ENCODE measurements around the gene CYP4F8.
"Not testable (repeated sequence)": the region's sequence is repeated elsewhere in the genome, so short reads cannot be mapped to it uniquely, and the experiment has no call there.

CYP4F8 gene, protein sequence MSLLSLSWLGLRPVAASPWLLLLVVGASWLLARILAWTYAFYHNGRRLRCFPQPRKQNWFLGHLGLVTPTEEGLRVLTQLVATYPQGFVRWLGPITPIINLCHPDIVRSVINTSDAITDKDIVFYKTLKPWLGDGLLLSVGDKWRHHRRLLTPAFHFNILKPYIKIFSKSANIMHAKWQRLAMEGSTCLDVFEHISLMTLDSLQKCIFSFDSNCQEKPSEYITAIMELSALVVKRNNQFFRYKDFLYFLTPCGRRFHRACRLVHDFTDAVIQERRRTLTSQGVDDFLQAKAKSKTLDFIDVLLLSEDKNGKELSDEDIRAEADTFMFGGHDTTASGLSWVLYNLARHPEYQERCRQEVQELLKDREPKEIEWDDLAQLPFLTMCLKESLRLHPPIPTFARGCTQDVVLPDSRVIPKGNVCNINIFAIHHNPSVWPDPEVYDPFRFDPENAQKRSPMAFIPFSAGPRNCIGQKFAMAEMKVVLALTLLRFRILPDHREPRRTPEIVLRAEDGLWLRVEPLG

GRCh38 chr19:15614507-15615379 is at the start of gene CYP4F8:
CYP4F8 (plus strand) TSS chr19:15615218; CDS start chr19:15615617, 399 bp downstream.
- DNase-seq = no peak

DNA sequence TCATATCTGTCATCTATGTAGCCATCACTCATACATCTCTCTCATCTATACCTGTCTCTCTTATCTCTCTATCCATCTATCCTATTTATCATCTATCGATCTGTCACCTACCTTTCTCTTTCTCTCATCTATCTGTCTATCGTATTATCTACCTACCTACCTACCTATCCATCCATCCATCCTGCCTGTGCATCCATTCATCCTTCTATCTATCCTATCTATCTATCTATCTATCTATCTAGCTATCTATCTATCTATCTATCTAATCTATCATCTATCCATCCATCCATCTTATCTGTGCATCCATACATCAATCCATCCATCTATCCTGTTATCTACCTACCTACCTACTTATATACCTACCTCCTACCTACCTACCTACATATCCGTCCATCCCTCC is 44.6 kb upstream of the CYP4F8 start:
- DNase-seq = no peak

- DNase-seq = no peak
Observed at GRCh38 chr19:15575406-15575805, 39.6 kb upstream of the CYP4F8 start.

DNA sequence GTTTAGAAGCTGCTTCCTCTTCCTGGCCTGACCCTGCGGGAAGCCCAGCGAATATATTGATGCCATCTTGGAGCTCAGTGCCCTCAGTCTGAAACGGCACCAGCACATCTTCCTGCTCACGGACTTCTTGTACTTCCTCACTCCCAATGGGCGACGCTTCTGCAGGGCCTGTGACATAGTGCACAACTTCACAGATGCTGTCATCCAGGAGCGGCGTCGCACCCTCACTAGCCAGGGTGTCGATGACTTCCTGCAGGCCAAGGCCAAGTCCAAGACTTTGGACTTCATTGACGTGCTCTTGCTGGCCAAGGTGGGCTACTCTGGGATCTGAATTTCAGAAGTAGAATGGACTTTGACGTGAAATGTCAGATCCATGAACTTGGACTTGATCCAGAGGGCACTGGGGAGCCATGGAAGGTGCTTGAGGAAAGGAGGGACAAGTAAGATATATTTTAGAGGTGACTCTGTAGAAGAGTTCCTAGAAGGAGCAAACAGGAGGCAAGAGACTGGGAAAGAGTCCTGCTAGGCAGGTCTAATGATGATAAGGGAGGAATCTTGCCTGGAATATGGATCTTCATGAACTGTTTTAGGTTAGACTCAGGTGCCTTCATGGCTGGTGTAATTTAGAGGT is 38.4 kb upstream of the CYP4F8 start:
- DNase-seq = no peak

- no peak for DNase-seq
Observed at GRCh38 chr19:15577184-15577771, 37.7 kb upstream of the CYP4F8 start.

GRCh38 chr19:15583346-15583745 is 31.7 kb upstream of the CYP4F8 start:
- no peak for DNase-seq

- no peak for DNase-seq
Observed at GRCh38 chr19:15584095-15584494, 30.9 kb upstream of the CYP4F8 start.

DNA sequence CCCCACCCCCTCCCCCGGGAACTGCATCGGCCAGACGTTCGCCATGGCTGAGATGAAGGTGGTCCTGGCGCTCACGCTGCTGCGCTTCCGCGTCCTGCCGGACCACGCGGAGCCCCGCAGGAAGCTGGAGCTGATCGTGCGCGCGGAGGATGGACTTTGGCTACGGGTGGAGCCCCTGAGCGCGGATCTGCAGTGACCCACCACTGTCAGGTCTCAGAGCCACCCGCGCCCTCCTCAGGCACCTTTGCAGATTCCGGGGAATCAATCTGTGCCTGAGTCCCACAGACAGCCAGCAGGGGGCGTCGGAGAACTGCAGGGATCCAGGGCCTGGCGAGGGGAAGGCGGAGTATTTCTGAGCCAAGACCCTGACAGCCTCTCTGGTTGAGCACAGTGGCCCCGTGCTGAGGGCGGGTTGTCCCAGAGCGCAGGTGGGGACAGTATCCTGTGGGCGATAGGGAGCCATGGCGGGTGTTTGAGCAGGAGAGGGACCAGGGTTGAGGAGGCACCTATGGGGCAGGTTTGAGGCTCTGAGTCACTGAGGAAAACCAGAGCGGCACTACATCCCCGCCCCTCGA is 30.4 kb upstream of the CYP4F8 start:
- DNase-seq = peak; percentile 89

- DNase-seq = peak; percentile 77
Observed at GRCh38 chr19:15587663-15588062, 27.4 kb upstream of the CYP4F8 start.

DNA sequence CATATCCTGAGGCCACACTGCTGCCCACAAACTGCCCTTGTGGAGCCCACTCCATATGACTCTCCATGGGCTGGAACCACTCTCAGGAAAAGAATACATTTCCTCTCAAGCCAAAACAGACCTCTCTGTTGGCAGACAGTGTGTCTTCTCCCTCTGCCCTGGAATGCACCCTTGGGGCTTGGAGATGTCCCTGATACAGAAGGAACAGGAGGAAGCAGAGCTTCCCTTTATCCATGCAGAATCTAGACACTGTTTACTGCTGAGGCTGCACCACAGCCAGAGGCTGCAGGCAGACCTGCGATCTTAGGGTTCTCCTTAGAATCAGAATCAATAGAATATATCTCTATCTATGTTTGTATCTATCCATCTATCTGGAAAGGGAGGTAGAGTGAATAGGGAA is 26.8 kb upstream of the CYP4F8 start:
- no peak for DNase-seq

GRCh38 chr19:15589760-15590451 is 25.1 kb upstream of the CYP4F8 start:
- DNase-seq = no peak

DNA sequence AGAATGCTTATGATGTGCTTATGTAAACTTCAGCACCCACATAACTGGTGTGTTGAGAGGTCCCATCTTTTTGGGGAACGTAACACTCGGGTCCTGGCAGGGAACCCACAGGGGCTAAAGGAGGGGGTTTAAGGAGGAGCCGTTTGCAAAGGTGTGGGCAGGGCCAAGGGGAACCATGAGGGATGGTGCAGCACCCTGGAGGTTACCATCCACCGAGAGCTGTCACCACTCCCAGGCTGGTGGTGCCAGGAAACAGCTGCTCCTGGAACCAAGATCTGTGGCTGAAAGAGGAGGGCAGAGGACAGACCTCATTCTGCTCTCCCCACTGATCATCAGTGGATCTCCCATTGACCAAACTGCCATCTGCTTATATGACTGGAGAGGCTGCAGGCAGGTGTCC is 23.2 kb upstream of the CYP4F8 start:
- DNase-seq = no peak

DNA sequence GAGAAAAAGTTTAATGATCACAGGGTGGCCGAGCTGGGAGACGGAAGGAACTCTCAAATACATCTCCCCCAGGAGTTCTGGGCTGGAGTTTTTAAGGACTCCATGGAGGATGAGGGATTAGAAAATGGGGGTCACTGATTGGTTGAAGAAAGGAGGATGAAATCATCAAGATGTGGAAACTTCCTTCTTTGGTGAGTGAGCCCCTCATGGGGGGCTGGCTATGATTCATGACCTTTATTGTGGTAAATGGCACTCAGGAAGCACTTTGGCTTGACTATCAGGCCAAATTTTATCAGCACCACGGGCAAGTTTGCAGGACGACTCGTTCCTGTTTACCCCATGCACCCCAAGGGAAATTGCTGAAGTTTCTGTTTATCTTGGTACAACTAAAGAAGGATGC is 22.5 kb upstream of the CYP4F8 start:
- peak; percentile 40 for DNase-seq

DNA sequence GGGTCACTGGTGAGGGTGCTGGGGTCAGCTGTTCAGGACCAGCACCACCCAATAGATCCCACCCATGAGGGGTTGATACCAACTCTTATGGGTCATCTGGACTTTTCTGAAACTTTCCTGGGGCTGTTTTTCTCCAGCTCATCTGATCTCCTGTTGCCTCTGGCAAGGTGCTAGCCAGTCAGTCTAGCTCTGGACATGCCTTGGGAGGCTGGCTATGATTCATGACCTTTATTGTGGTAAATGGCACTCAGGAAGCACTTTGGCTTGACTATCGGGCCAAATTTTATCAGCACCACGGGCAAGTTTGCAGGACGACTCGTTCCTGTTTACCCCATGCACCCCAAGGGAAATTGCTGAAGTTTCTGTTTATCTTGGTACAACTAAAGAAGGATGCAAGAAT is 21.3 kb upstream of the CYP4F8 start:
- not testable (repeated sequence) for DNase-seq

DNA sequence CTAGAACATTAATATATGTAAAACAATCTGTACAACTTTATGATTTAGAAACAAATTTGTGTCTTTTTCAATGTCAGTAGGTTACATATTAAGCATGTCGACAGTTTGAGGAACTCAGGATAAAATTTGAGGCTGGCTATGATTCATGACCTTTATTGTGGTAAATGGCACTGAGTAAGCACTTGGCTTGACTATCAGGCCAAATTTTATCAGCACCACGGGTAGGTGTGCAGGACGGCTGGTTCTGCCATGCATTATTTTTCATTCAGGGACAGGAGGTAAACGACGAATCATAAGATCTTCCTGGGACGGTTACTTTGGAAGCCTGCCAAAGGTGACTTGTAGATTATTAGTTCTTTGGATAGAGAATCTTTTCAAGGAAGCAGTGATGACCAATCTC is 19.9 kb upstream of the CYP4F8 start:
- peak; percentile 28 for DNase-seq

GRCh38 chr19:15607978-15608925 is 6.8 kb upstream of the CYP4F8 start:
- not testable (repeated sequence) for DNase-seq

DNA sequence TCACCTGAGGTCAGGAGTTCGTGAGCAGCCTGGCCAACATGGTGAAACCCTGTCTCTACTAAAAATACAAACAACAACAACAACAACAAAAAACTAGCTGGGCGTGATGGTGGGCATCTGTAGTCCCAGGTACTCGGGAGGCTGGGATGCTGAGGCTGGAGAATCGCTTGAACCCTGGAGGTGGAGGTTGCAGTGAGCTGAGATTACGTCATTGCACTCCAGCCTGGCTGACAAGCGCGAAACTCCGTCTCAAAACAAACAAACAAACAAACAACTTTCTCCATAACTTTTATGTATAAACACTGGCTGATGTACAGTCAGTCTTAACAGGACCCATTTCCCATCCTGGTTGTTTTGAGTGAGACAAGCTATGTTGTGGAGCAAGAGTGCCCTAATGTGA is 5.8 kb upstream of the CYP4F8 start:
- no peak for DNase-seq

DNA sequence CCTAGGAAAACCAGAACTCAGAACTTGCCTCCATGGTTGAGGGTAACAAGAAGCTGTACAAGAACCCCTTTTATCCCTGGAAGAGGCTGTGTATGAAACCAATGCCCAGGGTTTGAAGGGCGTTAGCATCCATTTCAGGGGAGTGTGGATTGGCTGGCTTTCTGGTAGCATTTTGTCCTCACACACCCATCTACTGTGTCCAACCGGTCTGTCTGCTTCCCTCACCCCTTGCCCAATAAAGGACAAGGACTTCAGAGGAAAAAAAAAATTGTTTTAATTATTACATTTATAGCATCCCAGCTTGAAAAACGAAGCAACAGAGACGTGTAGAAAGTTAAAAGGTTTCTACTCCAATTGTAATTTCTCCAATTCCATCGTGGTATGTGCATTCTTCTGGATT is 2.7 kb upstream of the CYP4F8 start:
- DNase-seq = no peak

DNA sequence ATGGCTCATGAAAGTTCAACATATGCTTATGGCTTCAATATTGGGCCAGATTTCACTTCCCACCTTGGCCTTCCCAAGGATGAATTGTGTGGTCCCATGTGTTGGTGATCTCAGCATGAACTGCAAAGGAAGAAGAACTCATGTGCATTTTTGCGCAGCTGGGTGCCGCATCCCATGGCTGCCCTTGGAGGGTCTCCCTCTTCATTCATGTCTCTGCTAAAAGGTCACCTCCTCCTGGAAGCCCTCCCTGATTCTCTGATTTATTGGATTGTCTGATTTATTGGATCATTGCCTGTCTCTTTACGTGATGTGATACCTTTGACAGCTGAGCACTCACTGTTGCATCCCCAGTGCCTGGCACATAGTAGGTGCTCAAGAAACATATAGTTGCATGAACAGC is 1.7 kb upstream of the CYP4F8 start:
- no peak for DNase-seq

GRCh38 chr19:15615526-15615925 is 508 bp downstream of the CYP4F8 start:
- DNase-seq = no peak

- no peak for DNase-seq
Observed at GRCh38 chr19:15616183-15616582, 1.2 kb downstream of the CYP4F8 start.

All from hematopoietic multipotent progenitor cell treated with erythropoietin and hydrocortisone succinate and interleukin-3 and kit ligand, for 4 days (in vitro differentiated cells).